Esophagus muscularis mucosa (tissue), 3 donors: ENCODE data around the gene MBP.

ENCODE experiments used
- POLR2A ChIP-seq: fragments of 450-650 bp; IDR thresholded peaks from one replicate; pipeline ENCODE4 v1.6.1; 2017; ENCODE audit warnings: antibody characterized with exemption, moderate library complexity, mild to moderate bottlenecking, low read depth
- TF ChIP-seq, protein P1 (sequence below), 3 experiments: fragments of 200-600 bp in 2 of 3; fragments of 450-650 bp in 1 of 3; sonication (generic) in 2 of 3; IDR thresholded peaks; one replicate each; pipeline ENCODE4 v1.5.1; 2017 to 2019; ENCODE audit warnings: antibody characterized with exemption in 3 of 3, mild to moderate bottlenecking in 2 of 3, moderate library complexity in 1 of 3

GRCh38 chr18:77138270-77138669, 5.7 kb upstream of the MBP start:
- TF ChIP-seq, protein P1, sequence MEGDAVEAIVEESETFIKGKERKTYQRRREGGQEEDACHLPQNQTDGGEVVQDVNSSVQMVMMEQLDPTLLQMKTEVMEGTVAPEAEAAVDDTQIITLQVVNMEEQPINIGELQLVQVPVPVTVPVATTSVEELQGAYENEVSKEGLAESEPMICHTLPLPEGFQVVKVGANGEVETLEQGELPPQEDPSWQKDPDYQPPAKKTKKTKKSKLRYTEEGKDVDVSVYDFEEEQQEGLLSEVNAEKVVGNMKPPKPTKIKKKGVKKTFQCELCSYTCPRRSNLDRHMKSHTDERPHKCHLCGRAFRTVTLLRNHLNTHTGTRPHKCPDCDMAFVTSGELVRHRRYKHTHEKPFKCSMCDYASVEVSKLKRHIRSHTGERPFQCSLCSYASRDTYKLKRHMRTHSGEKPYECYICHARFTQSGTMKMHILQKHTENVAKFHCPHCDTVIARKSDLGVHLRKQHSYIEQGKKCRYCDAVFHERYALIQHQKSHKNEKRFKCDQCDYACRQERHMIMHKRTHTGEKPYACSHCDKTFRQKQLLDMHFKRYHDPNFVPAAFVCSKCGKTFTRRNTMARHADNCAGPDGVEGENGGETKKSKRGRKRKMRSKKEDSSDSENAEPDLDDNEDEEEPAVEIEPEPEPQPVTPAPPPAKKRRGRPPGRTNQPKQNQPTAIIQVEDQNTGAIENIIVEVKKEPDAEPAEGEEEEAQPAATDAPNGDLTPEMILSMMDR (IDR thresholded peaks at IDR 0.05): no peak
- TF ChIP-seq POLR2A: no peak
